ENCODE data around the gene CSAD. TPM values are rescaled to one million over a fixed set of nuclear protein-coding genes. Genes with fewer than 3 reads are reported as not detected.

Gene CSAD
- total and polyA plus RNA-seq, 11 donors = 4.3 to 26.5 (median 8.2) TPM

DNA sequence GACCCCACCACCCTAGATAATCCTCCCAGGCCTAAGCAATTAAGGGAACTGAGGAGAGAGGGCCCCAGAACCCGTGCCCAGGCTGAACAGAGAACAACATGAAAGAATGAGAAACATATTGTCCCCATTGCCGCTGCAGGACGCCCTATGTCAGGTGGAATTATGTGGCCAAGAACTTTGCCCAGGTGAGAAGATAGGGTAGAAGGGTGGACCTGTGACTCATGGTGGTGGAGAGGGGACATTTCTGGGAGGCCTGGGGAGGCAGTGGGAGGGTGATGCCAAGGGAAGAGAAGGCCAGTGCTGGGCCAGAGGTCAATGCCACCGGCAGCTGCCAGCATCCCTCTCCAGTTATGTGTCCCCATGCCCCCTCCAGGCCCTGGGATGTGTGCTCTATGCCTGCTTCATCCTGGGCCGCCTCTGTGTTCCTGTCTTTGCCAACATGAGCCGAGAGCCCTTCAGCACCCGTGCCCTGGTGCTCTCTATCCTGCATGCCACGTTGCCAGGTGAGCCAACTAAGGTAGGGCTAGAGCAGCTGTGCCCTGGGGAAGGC lies 61.9 kb downstream of the CSAD start:
- ATAC-seq (no peak), DNase-seq (peak in 1 of 5 donors; percentile 5)
- intact Hi-C loops (cut with DNase I) = loop anchor here in 2 of 10 donors (5.0 kb wide), 2 partner anchors 33 to 38 kb away; no protein-coding TSS in a partner anchor
- Histone ChIP-seq H3K9me3 (no peaks in the 10 kb centered on the region), H3K4me3 (no peak overlapping the region), H3K27me3 (no peaks in the 10 kb centered on the region), H3K4me1 (peaks cover 0 to 14% (median 7%) of the 10 kb centered on the region in 12 donors), H3K36me3 (no peaks in the 10 kb centered on the region), H3K27ac (no peak overlapping the region)
- TF ChIP-seq POLR2A (IDR thresholded peaks at IDR 0.05) = no peak
- TF ChIP-seq, protein P1, sequence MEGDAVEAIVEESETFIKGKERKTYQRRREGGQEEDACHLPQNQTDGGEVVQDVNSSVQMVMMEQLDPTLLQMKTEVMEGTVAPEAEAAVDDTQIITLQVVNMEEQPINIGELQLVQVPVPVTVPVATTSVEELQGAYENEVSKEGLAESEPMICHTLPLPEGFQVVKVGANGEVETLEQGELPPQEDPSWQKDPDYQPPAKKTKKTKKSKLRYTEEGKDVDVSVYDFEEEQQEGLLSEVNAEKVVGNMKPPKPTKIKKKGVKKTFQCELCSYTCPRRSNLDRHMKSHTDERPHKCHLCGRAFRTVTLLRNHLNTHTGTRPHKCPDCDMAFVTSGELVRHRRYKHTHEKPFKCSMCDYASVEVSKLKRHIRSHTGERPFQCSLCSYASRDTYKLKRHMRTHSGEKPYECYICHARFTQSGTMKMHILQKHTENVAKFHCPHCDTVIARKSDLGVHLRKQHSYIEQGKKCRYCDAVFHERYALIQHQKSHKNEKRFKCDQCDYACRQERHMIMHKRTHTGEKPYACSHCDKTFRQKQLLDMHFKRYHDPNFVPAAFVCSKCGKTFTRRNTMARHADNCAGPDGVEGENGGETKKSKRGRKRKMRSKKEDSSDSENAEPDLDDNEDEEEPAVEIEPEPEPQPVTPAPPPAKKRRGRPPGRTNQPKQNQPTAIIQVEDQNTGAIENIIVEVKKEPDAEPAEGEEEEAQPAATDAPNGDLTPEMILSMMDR (IDR thresholded peaks at IDR 0.05) = no peak
- 87 to 92% (median 91%) methylated on average over 8 of the region's 8 CpGs for WGBS, 4 donors

DNA sequence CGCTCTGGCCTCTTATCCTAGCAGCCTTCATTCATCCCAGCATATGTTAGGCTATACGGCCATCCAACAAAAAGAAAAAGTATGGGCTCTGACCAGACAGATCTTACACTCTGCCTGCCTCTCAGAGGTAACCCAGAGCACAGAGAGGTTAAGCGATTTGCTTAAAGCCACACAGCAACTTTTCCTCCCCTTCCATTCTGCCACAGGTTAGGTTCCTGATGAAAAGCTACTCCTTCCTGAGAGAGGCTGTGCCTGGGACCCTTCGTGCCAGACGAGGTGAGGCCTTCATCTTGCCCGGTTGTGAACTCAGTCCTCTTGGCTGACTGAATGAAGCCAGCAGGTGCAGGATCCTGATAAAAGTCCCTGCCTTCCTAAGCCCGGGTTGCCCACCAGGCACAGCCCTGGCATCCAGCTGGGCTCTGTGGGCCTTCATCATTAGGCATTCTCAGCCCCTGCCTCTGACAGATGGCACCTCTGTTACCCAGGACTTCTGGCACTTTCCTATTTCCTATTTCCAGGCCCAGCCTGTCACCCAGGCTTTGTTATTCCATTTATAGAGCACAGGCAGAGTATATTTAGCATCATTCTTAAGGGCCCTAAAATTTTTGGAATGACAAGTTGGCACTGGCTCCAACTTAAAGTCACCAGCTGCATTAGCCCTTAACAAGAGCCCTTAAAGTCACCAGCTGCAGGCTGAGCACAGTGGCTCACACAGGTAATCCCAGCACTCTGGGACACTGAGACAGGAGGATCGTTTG lies 64.7 kb downstream of the CSAD start:
- 59 to 74% (median 67%) methylated on average over 7 to 8 of the region's 8 CpGs for WGBS, 4 donors
- intact Hi-C loops (cut with DNase I) = loop anchor here in 2 of 10 donors (5.0 kb wide), 2 partner anchors 36 to 41 kb away; no protein-coding TSS in a partner anchor

DNA sequence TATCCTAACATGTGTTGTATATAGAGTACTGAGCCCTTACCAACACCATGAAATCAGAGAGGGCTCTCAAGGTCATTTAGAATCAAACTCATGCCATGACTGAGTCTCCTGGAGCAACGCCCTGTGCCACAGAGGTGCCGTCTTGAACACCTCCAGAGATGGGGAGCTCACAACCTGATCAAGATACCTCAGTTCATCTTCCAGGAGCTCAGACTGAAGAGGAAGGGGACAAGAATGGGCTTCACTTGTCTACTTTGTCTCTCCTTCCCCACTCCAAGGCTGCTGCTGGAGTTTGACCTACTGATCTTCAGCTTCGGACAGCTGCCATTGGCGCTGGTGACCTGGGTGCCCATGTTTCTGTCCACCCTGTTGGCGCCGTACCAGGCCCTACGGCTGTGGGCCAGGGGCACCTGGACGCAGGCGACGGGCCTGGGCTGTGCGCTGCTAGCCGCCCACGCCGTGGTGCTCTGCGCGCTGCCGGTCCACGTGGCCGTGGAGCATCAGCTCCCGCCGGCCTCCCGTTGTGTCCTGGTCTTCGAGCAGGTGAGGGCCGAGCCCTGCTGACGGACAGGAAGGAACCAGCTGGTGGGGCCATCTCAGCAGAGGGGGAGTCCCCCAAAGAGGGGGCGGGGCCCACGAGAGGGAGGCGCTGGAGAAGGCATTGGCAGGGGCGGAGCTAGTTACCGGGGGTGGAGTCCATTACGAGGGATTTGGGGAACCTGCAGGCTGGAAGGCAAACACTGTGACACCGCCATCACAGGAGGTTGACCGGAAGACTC lies 65.4 kb downstream of the CSAD start:
- no peaks in the 10 kb centered on the region for H3K9me3 ChIP-seq
- intact Hi-C loops (cut with DNase I) = loop anchor here in 2 of 10 donors (5.0 kb wide), 2 partner anchors 37 to 42 kb away; no protein-coding TSS in a partner anchor
- TF ChIP-seq, protein P1 (IDR thresholded peaks at IDR 0.05) = no peak
- TF ChIP-seq POLR2A (IDR thresholded peaks at IDR 0.05) = no peak
- ATAC-seq (peak in 1 of 4 donors; percentile 42), DNase-seq (no peak)
- no peaks in the 10 kb centered on the region for H3K36me3 ChIP-seq
- 84 to 89% (median 87%) methylated on average over 32 to 33 of the region's 33 CpGs for WGBS, 4 donors
- no peak overlapping the region for H3K4me3 ChIP-seq
- no peaks in the 10 kb centered on the region for H3K27me3 ChIP-seq
- H3K4me1 ChIP-seq = peaks cover 0 to 14% (median 7%) of the 10 kb centered on the region in 12 donors
- peak overlapping the region in 10 of 12 donors; percentile 60 to 97 (median 80) for H3K27ac ChIP-seq

More for the DNA sequence above, 64.7 kb downstream of the CSAD start:
- Histone ChIP-seq H3K27ac (peak overlapping the region; percentile 45 to 97 (median 78)), H3K9me3 (no peaks in the 10 kb centered on the region), H3K27me3 (no peaks in the 10 kb centered on the region), H3K36me3 (no peaks in the 10 kb centered on the region), H3K4me3 (no peak overlapping the region), H3K4me1 (peaks cover 0 to 14% (median 7%) of the 10 kb centered on the region in 12 donors)
- TF ChIP-seq POLR2A (IDR thresholded peaks at IDR 0.05) = no peak
- TF ChIP-seq, protein P1 (IDR thresholded peaks at IDR 0.05) = no peak
- DNase-seq (peak in 4 of 5 donors; percentile 39 to 61 (median 46)), ATAC-seq (peak; percentile 85 to 92 (median 90))
